Prostate gland (tissue), 2 donors: ENCODE measurements around the gene CXCR1.

Source experiments
- CTCF ChIP-seq, 4 experiments: fragments of 200-600 bp in 2 of 4; fragments of 450-650 bp in 2 of 4; sonication (generic) in 2 of 4; IDR thresholded peaks; 1 replicate in 3 of 4; 2 replicates in 1 of 4; pipeline ENCODE4 v1.5.1; 2016 to 2019; ENCODE audit warnings: antibody characterized with exemption in 4 of 4, mild to moderate bottlenecking in 2 of 4, moderate library complexity in 2 of 4
- POLR2A ChIP-seq: fragments of 450-650 bp; IDR thresholded peaks from one replicate; pipeline ENCODE4 v1.6.1; 2016; ENCODE audit warnings: antibody characterized with exemption, mild to moderate bottlenecking
- POLR2AphosphoS5 ChIP-seq: sonication (generic); formaldehyde crosslinking; IDR thresholded peaks from one replicate; pipeline ENCODE4 v1.6.1; 2017; ENCODE audit warnings: antibody characterized with exemption

DNA sequence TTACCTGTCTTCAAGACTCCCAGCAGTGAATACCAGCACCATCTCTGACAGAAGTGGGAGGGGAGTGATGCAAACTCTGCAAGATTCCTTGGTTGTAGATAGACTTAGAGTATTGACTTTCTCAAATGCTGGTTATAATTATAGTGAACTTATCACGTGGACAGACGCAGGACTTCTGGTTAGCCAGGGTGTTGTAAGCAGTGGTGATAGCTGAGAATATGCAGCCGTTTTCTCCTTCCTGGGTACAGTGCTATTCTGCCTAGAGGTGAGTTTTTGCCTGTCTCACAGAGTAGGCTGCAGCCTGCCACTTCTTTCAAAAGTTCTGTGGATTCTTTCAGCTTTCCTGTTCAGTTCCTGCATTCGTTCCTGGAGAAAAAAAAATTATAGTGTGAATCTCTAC lies 41.7 kb downstream of the CXCR1 start:
- TF ChIP-seq POLR2AphosphoS5 (no peak), CTCF (IDR thresholded peaks at IDR 0.05) (no peak), POLR2A (no peak)
